ENCODE results near the gene MGAT3. TPM values are rescaled to one million over a fixed set of nuclear protein-coding genes. Genes with fewer than 3 reads are reported as not detected.

MGAT3 gene
- total RNA-seq, 1 experiment from 2014 or later: 0.57 TPM

DNA sequence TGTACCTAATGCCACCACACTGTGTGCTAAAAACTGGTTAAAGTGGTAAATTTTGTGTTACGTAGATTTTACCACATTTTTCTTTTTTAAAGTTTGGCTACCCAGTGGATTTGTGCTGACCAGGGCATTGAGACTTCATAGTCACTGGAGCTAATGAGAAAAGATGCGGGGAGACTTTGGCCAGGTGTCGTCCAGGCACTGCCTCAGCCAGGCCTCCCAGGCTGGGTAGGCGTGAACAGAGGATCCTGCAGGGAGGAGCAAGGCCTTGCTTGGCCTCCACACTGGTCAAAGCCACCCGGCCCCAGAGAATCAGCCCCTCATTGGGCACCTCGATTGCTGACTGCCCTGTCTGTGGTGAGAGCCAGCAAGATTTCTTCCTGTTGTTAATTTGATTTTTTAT is 13.4 kb upstream of the MGAT3 start:
- Histone ChIP-seq H3K4me3 (ENCODE audit: low read depth in 2 of 2, low read length in 2 of 2) (no peak overlapping the region), H3K27me3 (ENCODE audit: control insufficient read depth, insufficient read depth, low read length) (no peaks in the 10 kb centered on the region), H3K9me3 (ENCODE audit: control insufficient read depth, insufficient read depth, low read depth, low read length) (no peaks in the 10 kb centered on the region), H3K4me1 (ENCODE audit: control insufficient read depth, insufficient read depth, low read length) (no peaks in the 10 kb centered on the region), H3K36me3 (ENCODE audit: control insufficient read depth, insufficient read depth, low read length) (no peaks in the 10 kb centered on the region), H3K27ac (ENCODE audit: low read length) (no peak overlapping the region)
- no peak for DNase-seq (ENCODE audit: low read depth, low spot score)
- no TSS peak for BruUV-seq (replicated peaks)
- in situ Hi-C loops (cut with HindIII; ENCODE audit: low pct_unique_long_range_greater_than_20kb, low sequenced_read_pairs): no loop called here
- ATAC-seq: no peak
- POLR2A ChIA-PET: no interaction called here
- TF ChIP-seq SIN3A (IDR thresholded peaks at IDR 0.05; ENCODE audit: borderline replicate concordance, insufficient read depth, low read depth, low read length): no peak
- TF ChIP-seq POLR2AphosphoS5 (IDR thresholded peaks at IDR 0.05; ENCODE audit: low read depth, low read length): no peak
- TF ChIP-seq, protein P1, sequence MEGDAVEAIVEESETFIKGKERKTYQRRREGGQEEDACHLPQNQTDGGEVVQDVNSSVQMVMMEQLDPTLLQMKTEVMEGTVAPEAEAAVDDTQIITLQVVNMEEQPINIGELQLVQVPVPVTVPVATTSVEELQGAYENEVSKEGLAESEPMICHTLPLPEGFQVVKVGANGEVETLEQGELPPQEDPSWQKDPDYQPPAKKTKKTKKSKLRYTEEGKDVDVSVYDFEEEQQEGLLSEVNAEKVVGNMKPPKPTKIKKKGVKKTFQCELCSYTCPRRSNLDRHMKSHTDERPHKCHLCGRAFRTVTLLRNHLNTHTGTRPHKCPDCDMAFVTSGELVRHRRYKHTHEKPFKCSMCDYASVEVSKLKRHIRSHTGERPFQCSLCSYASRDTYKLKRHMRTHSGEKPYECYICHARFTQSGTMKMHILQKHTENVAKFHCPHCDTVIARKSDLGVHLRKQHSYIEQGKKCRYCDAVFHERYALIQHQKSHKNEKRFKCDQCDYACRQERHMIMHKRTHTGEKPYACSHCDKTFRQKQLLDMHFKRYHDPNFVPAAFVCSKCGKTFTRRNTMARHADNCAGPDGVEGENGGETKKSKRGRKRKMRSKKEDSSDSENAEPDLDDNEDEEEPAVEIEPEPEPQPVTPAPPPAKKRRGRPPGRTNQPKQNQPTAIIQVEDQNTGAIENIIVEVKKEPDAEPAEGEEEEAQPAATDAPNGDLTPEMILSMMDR (IDR thresholded peaks at IDR 0.05): no peak
- TF ChIP-seq TCF7L2 (IDR thresholded peaks at IDR 0.05; ENCODE audit: low read depth, low read length): no peak
- TF ChIP-seq, protein P2, sequence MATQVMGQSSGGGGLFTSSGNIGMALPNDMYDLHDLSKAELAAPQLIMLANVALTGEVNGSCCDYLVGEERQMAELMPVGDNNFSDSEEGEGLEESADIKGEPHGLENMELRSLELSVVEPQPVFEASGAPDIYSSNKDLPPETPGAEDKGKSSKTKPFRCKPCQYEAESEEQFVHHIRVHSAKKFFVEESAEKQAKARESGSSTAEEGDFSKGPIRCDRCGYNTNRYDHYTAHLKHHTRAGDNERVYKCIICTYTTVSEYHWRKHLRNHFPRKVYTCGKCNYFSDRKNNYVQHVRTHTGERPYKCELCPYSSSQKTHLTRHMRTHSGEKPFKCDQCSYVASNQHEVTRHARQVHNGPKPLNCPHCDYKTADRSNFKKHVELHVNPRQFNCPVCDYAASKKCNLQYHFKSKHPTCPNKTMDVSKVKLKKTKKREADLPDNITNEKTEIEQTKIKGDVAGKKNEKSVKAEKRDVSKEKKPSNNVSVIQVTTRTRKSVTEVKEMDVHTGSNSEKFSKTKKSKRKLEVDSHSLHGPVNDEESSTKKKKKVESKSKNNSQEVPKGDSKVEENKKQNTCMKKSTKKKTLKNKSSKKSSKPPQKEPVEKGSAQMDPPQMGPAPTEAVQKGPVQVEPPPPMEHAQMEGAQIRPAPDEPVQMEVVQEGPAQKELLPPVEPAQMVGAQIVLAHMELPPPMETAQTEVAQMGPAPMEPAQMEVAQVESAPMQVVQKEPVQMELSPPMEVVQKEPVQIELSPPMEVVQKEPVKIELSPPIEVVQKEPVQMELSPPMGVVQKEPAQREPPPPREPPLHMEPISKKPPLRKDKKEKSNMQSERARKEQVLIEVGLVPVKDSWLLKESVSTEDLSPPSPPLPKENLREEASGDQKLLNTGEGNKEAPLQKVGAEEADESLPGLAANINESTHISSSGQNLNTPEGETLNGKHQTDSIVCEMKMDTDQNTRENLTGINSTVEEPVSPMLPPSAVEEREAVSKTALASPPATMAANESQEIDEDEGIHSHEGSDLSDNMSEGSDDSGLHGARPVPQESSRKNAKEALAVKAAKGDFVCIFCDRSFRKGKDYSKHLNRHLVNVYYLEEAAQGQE (IDR thresholded peaks at IDR 0.05; ENCODE audit: insufficient read depth in 1 of 2, low read depth in 2 of 2, low read length in 1 of 2): no peak
- intact Hi-C loops (cut with micrococcal nuclease; ENCODE audit: unreplicated experiment): no loop called here
- CTCF ChIA-PET: no interaction called here

DNA sequence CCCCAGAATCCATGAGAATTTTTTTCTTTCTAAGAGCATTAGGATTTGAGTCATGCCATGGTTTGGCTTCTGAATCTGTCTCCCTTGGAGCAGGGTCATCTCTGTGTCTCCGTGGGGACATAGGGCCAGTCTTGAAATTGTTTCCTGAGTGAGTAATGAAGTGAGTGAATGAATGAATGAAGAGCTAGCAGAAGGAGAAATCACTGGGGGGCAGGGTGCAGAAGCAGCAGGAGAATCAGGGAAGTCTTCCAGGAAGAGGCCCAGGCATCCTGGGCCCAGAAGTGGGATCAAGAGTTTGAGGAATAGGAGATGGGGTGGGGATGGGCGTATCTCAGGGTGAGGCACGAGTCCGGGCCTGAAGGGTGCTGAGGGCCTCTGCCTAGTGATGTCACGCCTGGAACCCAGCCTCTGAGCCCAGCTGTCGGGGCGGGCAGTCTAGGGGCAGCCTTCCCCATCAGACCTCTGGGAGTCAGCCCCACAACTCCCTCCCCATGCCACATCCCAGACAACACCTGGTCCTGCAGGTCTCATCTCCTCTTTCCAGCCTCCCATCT is 12.5 kb upstream of the MGAT3 start:
- no peaks in the 10 kb centered on the region for H3K9me3 ChIP-seq (ENCODE audit: control insufficient read depth, insufficient read depth, low read depth, low read length)
- H3K27ac ChIP-seq (ENCODE audit: low read length): no peak overlapping the region
- CTCF ChIA-PET: no interaction called here
- TF ChIP-seq, protein P2 (IDR thresholded peaks at IDR 0.05; ENCODE audit: insufficient read depth in 1 of 2, low read depth in 2 of 2, low read length in 1 of 2): no peak
- no peak for TF ChIP-seq SIN3A (IDR thresholded peaks at IDR 0.05; ENCODE audit: borderline replicate concordance, insufficient read depth, low read depth, low read length)
- no peak for TF ChIP-seq POLR2AphosphoS5 (IDR thresholded peaks at IDR 0.05; ENCODE audit: low read depth, low read length)
- TF ChIP-seq TCF7L2 (IDR thresholded peaks at IDR 0.05; ENCODE audit: low read depth, low read length): no peak
- TF ChIP-seq, protein P1 (IDR thresholded peaks at IDR 0.05): no peak
- ATAC-seq (no peak), DNase-seq (ENCODE audit: low read depth, low spot score) (no peak)
- H3K4me1 ChIP-seq (ENCODE audit: control insufficient read depth, insufficient read depth, low read length): no peaks in the 10 kb centered on the region
- H3K27me3 ChIP-seq (ENCODE audit: control insufficient read depth, insufficient read depth, low read length): no peaks in the 10 kb centered on the region
- in situ Hi-C loops (cut with HindIII; ENCODE audit: low pct_unique_long_range_greater_than_20kb, low sequenced_read_pairs) (no loop called here), intact Hi-C loops (cut with micrococcal nuclease; ENCODE audit: unreplicated experiment) (no loop called here)
- H3K4me3 ChIP-seq (ENCODE audit: low read depth in 2 of 2, low read length in 2 of 2): no peak overlapping the region
- no TSS peak for BruUV-seq (replicated peaks)
- POLR2A ChIA-PET: no interaction called here
- H3K36me3 ChIP-seq (ENCODE audit: control insufficient read depth, insufficient read depth, low read length): no peaks in the 10 kb centered on the region
